Measurements from ENCODE around the gene SOCS7.

DNA sequence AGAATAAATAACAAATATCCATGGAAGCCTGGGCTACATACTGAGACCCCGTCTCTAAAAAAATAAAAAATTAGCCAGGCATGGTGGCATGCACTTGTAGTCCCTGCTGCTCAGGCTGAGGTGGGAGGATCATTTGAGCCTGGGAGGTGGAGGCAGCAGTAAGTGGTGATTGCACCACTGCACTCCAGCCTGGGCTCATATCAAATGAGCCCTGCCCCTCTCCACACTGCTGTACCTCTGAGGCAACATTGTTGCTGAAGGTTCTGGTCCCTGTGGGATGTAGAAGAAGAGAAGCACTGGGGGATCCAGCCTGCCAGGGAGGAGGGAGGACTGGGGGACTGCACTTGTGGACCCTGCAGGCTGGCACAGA lies 65.2 kb downstream of the SOCS7 start:
- TF ChIP-seq SUZ12 (IDR thresholded peaks at IDR 0.05; ENCODE audit: extremely low read depth, insufficient read depth, insufficient read length): no peak
- TF ChIP-seq ZNF274 (IDR thresholded peaks at IDR 0.05; ENCODE audit: low read depth, low read length): no peak

Data from NT2/D1 (cell line).